HepG2 (cell line): ENCODE measurements around the gene CEP57L1. TPM values are rescaled to one million over a fixed set of nuclear protein-coding genes. Genes with fewer than 3 reads are reported as not detected.

Source experiments
- ATAC-seq: fragments of 200-7000 bp; cut with Tn5 transposase; 3 replicates; pipeline ENCODE4 v1.9.1; 2020; ENCODE audit warnings: mild to moderate bottlenecking, moderate library complexity
- BruUV-seq: library from RNA; stranded (reverse); fragments of 400-500 nt; replicated peaks from 2 replicates; lab custom pipeline; 2021; lab: Mats Ljungman, UMichigan
- CTCF ChIA-PET: fragments of 300-600 bp; formaldehyde crosslinking; extraction: SDS; loops from one replicate; lab custom pipeline; 2021; ENCODE audit warnings: low total read pairs, inconsistent platforms, low intra/inter-chr PET ratio; lab: Yijun Ruan, JAX
- POLR2A ChIA-PET: fragments of 350-600 bp; sonication (Branson Sonifier 250); formaldehyde crosslinking; loops from one replicate; lab custom pipeline; 2020; ENCODE audit warnings: antibody characterized with exemption, inconsistent platforms; lab: Yijun Ruan, JAX
- DNase-seq: peaks from one replicate; pipeline ENCODE4 v3.0.0-alpha.2; 2015; ENCODE audit warnings: low spot score
- FAIRE-seq: peaks from 3 replicates; lab custom pipeline; 2011; peaks lifted over from hg19 to GRCh38; lab: Jason Lieb, UNC
- H2AFZ ChIP-seq: one replicate; pipeline ENCODE4 v1.6.1; 2011; ENCODE audit warnings: low read length, inconsistent platforms
- H3K27ac ChIP-seq: fragments of 300-600 bp; 3 replicates; pipeline ENCODE4 v1.8.0; 2011; ENCODE audit warnings: mixed run types, mild to moderate bottlenecking, mixed read lengths, low read length, inconsistent platforms; ENCODE audit not compliant: insufficient read depth; ENCODE audit errors: extremely low read length
- H3K27me3 ChIP-seq, 2 experiments: fragments of 200-600 bp in 1 of 2; 2 replicates in 1 of 2; 3 replicates in 1 of 2; pipeline versions ENCODE4 v1.6.0 to v1.8.0; 2011; ENCODE audit warnings: low read length in 2 of 2, mild to moderate bottlenecking in 2 of 2, moderate library complexity in 2 of 2, inconsistent platforms in 1 of 2; ENCODE audit not compliant: insufficient read depth in 2 of 2, control insufficient read depth in 1 of 2
- H3K36me3 ChIP-seq, 2 experiments: fragments of 200-600 bp in 1 of 2; replicated peaks in 1 of 2; 2 replicates in 1 of 2; 3 replicates in 1 of 2; pipeline versions ENCODE4 v1.5.1 to v1.8.0; 2011; ENCODE audit warnings: low read length in 2 of 2, inconsistent platforms in 1 of 2; ENCODE audit not compliant: insufficient read depth in 2 of 2, control insufficient read depth in 1 of 2
- H3K4me1 ChIP-seq: 2 replicates; pipeline ENCODE4 v1.5.1; 2012; ENCODE audit warnings: low read length, inconsistent platforms; ENCODE audit not compliant: insufficient read depth
- H3K4me2 ChIP-seq: 2 replicates; pipeline ENCODE4 v1.6.0; 2011; ENCODE audit warnings: low read depth, low read length, inconsistent platforms
- H3K4me3 ChIP-seq, 3 experiments: fragments of 200-600 bp in 1 of 3; sonication (generic), shearing (Covaris generic) in 1 of 3; replicated peaks in 1 of 3; 2 replicates each; pipeline ENCODE4 v1.5.1; 2011 to 2016; ENCODE audit warnings: low read length in 3 of 3, inconsistent platforms in 2 of 3, low read depth in 2 of 3, mild to moderate bottlenecking in 2 of 3, control low read depth in 1 of 3, mixed read lengths in 1 of 3; ENCODE audit not compliant: insufficient read depth in 1 of 3
- H3K79me2 ChIP-seq: one replicate; pipeline ENCODE4 v1.6.1; 2011; ENCODE audit warnings: low read length, inconsistent platforms; ENCODE audit not compliant: insufficient read depth
- H3K9ac ChIP-seq: 2 replicates; pipeline ENCODE4 v1.6.0; 2011; ENCODE audit warnings: mild to moderate bottlenecking, low read depth, low read length, inconsistent platforms; ENCODE audit not compliant: insufficient read depth
- H3K9me3 ChIP-seq: 2 replicates; pipeline ENCODE4 v1.5.1; 2012; ENCODE audit warnings: mild to moderate bottlenecking, low read length
- H4K20me1 ChIP-seq: 2 replicates; pipeline ENCODE4 v1.6.0; 2011; ENCODE audit warnings: inconsistent platforms, mild to moderate bottlenecking, low read length, moderate library complexity; ENCODE audit not compliant: insufficient read depth
- DPF2 ChIP-seq: sonication (generic); formaldehyde crosslinking; IDR thresholded peaks from 2 replicates; pipeline ENCODE4 v1.4.0; 2020; ENCODE audit warnings: mild to moderate bottlenecking, low read depth, missing genetic modification reagents, borderline replicate concordance
- ETV5 ChIP-seq: IDR thresholded peaks from 2 replicates; pipeline ENCODE4 v1.6.1; 2018; ENCODE audit warnings: missing biosample characterization, missing genetic modification reagents, inconsistent platforms, borderline replicate concordance
- PAXIP1 ChIP-seq: sonication (generic); formaldehyde crosslinking; conservative IDR thresholded peaks from 2 replicates; pipeline ENCODE4 v1.4.0; 2020; ENCODE audit warnings: mild to moderate bottlenecking, missing genetic modification reagents, moderate library complexity
- POLR2AphosphoS2 ChIP-seq: IDR thresholded peaks from 2 replicates; pipeline ENCODE4 v1.6.1; 2011; ENCODE audit warnings: low read depth, low read length, improper control_type of control experiment
- ZMYM2 ChIP-seq: sonication (generic); formaldehyde crosslinking; IDR thresholded peaks from 2 replicates; pipeline ENCODE4 v1.8.0; 2022; ENCODE audit warnings: mild to moderate bottlenecking, missing genetic modification reagents
- ZNF550 ChIP-seq: sonication (generic); formaldehyde crosslinking; IDR thresholded peaks from 2 replicates; pipeline ENCODE4 v1.4.0; 2020; ENCODE audit warnings: mild to moderate bottlenecking, missing genetic modification reagents, borderline replicate concordance
- WGBS: methylation state at CpG from one replicate; pipeline ENCODE4 v1.1.6; 2017; ENCODE audit warnings: low lambda C conversion rate; 5-methylcytosine and 5-hydroxymethylcytosine counted together
- in situ Hi-C: cut with HindIII; loops from 2 replicates; pipeline ENCODE4 v1.10.0; 2017; ENCODE audit warnings: low pct_unique_long_range_greater_than_20kb; ENCODE audit not compliant: extremely low pct_ligation_motif_present
- intact Hi-C: fragments of 100-400 bp; cut with micrococcal nuclease; formaldehyde crosslinking; loops from one replicate; pipeline ENCODE4 v1.10.0; 2022; ENCODE audit not compliant: unreplicated experiment
- polyA plus RNA-seq, 8 experiments: library from polyadenylated mRNA; depleted of rRNA in 3 of 8; stranded (reverse) in 7 of 8; unstranded in 1 of 8; fragments of >200 nt; fragmentation: Illumina TruSeq in 4 of 8; extraction: Trizol in 4 of 8; gene quantifications; 2 replicates each; pipeline versions ENCODE4 v1.2.1 to v1.2.3, GENCODE V29; 2011 to 2016; ENCODE audit warnings: low read depth in 4 of 8, missing spikeins in 1 of 8, mixed read lengths in 1 of 8; ENCODE audit not compliant: insufficient read depth in 1 of 8
- total RNA-seq, 5 experiments: library from RNA; depleted of rRNA; stranded (reverse); fragments of >200 nt; fragmentation: Illumina TruSeq; extraction: Trizol; gene quantifications; 2 replicates each; pipeline ENCODE4 v1.2.3, GENCODE V29; 2016; ENCODE audit warnings: low read depth in 1 of 5
- TF ChIP-seq, protein P1 (sequence below): sonication (generic); formaldehyde crosslinking; IDR thresholded peaks from 2 replicates; pipeline ENCODE4 v1.8.0; 2022; ENCODE audit warnings: missing genetic modification reagents, mild to moderate bottlenecking, borderline replicate concordance
- TF ChIP-seq, protein P2 (sequence below): sonication (generic); formaldehyde crosslinking; IDR thresholded peaks from 2 replicates; pipeline ENCODE4 v1.5.1; 2020; ENCODE audit warnings: missing genetic modification reagents, mild to moderate bottlenecking, borderline replicate concordance

CEP57L1 gene
- total and polyA plus RNA-seq, 2 of the 13 experiments (the other 11 are each of a cell fraction or from before 2014, with no cell fraction given) = 7.7 to 15.5 TPM

- H3K4me2 ChIP-seq = no peak overlapping the region
- FAIRE-seq = no peak
- H3K27ac ChIP-seq = no peak overlapping the region
- no peaks in the 10 kb centered on the region for H3K79me2 ChIP-seq
- H2AFZ ChIP-seq = no peak overlapping the region
- 0 out of 2 replicates have a peak, but pooled peaks cover 5% of the 10 kb centered on the region for H3K4me1 ChIP-seq
- no peaks in the 10 kb centered on the region for H4K20me1 ChIP-seq
- no peaks in the 10 kb centered on the region for H3K27me3 ChIP-seq
- no peak overlapping the region for H3K4me3 ChIP-seq
- ChIA-PET POLR2A (no interaction called here), CTCF (no interaction called here)
- 30% methylated on average over 3 of the region's 3 CpGs for WGBS
- TF ChIP-seq ZNF550 (no peak), ZMYM2 (CRISPR knock-in tag) (no peak), DPF2 (no peak), POLR2AphosphoS2 (no peak), ETV5 (CRISPR knock-in tag) (no peak), PAXIP1 (no peak)
- TF ChIP-seq, protein P1, sequence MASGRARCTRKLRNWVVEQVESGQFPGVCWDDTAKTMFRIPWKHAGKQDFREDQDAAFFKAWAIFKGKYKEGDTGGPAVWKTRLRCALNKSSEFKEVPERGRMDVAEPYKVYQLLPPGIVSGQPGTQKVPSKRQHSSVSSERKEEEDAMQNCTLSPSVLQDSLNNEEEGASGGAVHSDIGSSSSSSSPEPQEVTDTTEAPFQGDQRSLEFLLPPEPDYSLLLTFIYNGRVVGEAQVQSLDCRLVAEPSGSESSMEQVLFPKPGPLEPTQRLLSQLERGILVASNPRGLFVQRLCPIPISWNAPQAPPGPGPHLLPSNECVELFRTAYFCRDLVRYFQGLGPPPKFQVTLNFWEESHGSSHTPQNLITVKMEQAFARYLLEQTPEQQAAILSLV (CRISPR knock-in tag) = no peak
- TF ChIP-seq, protein P2, sequence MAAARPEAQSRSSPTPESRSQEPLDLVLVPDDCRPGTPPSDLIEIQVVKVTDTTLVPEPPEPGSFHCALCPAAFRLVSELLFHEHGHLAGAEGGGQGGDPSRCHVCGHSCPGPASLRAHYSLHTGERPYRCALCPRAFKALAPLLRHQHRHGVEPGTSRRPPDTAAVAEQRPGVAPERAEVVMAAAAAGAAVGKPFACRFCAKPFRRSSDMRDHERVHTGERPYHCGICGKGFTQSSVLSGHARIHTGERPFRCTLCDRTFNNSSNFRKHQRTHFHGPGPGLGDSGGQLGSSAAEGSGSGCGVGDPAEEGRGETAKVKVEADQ = no peak
- no TSS peak for BruUV-seq
- no peak for DNase-seq
- no peaks in the 10 kb centered on the region for H3K36me3 ChIP-seq
- no peaks in the 10 kb centered on the region for H3K9me3 ChIP-seq
- ATAC-seq = no peak
- no peak overlapping the region for H3K9ac ChIP-seq
- in situ Hi-C loops = no loop called here
- intact Hi-C loops = no loop called here
These were observed 109.2 kb downstream of the CEP57L1 start for GRCh38 chr6:109204511-109204910.
